Renal cortex interstitium (tissue), 11 donors: ENCODE results near the gene POU2F1. TPM values are rescaled to one million over a fixed set of nuclear protein-coding genes. Genes with fewer than 3 reads are reported as not detected.
"Not testable (repeated sequence)": the region's sequence is repeated elsewhere in the genome, so short reads cannot be mapped to it uniquely, and the experiment has no call there.

Source experiments
- DNase-seq, 11 donors: peaks; one replicate each; pipeline ENCODE4 v3.0.0-alpha.2; 2013; ENCODE audit warnings: low read depth in 9 of 11, low spot score in 4 of 11; ENCODE audit errors: extremely low read depth in 1 of 11
- polyA plus RNA-seq, 3 donors: library from polyadenylated mRNA; unstranded; fragments of 120-200 nt; gene quantifications; one replicate each; pipeline ENCODE4 v1.2.1, GENCODE V29; 2013; ENCODE audit not compliant: insufficient read length in 3 of 3

The POU2F1 gene
- polyA plus RNA-seq, 3 donors, result 15.3 to 16.9 (median 16.2) TPM

- no peak for DNase-seq
Observed at GRCh38 chr1:167292216-167292615, 71.5 kb downstream of the POU2F1 start.

- no peak for DNase-seq
Observed at GRCh38 chr1:167293057-167293456, 72.4 kb downstream of the POU2F1 start.

- no peak for DNase-seq
Observed at GRCh38 chr1:167294528-167294927, 73.8 kb downstream of the POU2F1 start.

GRCh38 chr1:167297222-167298214 is 76.8 kb downstream of the POU2F1 start:
- DNase-seq, result no peak

GRCh38 chr1:167298325-167298724 is 77.6 kb downstream of the POU2F1 start:
- DNase-seq, result no peak

- no peak for DNase-seq
Observed at GRCh38 chr1:167301355-167301754, 80.7 kb downstream of the POU2F1 start.

- no peak for DNase-seq
Observed at GRCh38 chr1:167304165-167304564, 83.5 kb downstream of the POU2F1 start.

GRCh38 chr1:167305059-167305705 is 84.5 kb downstream of the POU2F1 start:
- DNase-seq, result no peak

GRCh38 chr1:167305706-167306277 is 85.1 kb downstream of the POU2F1 start:
- DNase-seq, result no peak

GRCh38 chr1:167310732-167311131 is 90.0 kb downstream of the POU2F1 start:
- DNase-seq, result no peak

- no peak for DNase-seq
Observed at GRCh38 chr1:167312871-167313270, 92.2 kb downstream of the POU2F1 start.

- DNase-seq, result no peak
Observed at GRCh38 chr1:167314671-167315070, 94.0 kb downstream of the POU2F1 start.

- DNase-seq, result no peak
Observed at GRCh38 chr1:167317463-167317862, 96.8 kb downstream of the POU2F1 start.

- not testable (repeated sequence) for DNase-seq
Observed at GRCh38 chr1:167319206-167319605, 98.5 kb downstream of the POU2F1 start.

- no peak for DNase-seq
Observed at GRCh38 chr1:167322483-167322882, 101.8 kb downstream of the POU2F1 start.

GRCh38 chr1:167325151-167325550 is 104.5 kb downstream of the POU2F1 start:
- DNase-seq, result no peak

GRCh38 chr1:167328306-167328815 is 107.7 kb downstream of the POU2F1 start:
- DNase-seq, result no peak

GRCh38 chr1:167328816-167329483 is 108.3 kb downstream of the POU2F1 start:
- DNase-seq, result peak in 7 of 11 donors; percentile 1 to 35 (median 4)

- no peak for DNase-seq
Observed at GRCh38 chr1:167330601-167331293, 110.1 kb downstream of the POU2F1 start.
